Lower lobe of right lung (tissue), 2 donors: ENCODE data around the gene GPD2. TPM values are rescaled to one million over a fixed set of nuclear protein-coding genes. Genes with fewer than 3 reads are reported as not detected.

Source experiments
- ATAC-seq, 2 donors: fragments of 200-7000 bp; cut with Tn5 transposase; one replicate each; pipeline ENCODE4 v1.9.1; 2020 to 2022; ENCODE audit warnings: mild to moderate bottlenecking in 2 of 2, moderate library complexity in 2 of 2
- DNase-seq: peaks from one replicate; pipeline ENCODE4 v3.0.0-alpha.2; 2020
- H3K27ac ChIP-seq: fragments of 200-600 bp; one replicate; pipeline ENCODE4 v1.8.0; 2022
- H3K27me3 ChIP-seq: fragments of 200-600 bp; one replicate; pipeline ENCODE4 v1.8.0; 2022; ENCODE audit warnings: low read depth
- H3K36me3 ChIP-seq: fragments of 200-600 bp; one replicate; pipeline ENCODE4 v1.8.0; 2022; ENCODE audit warnings: mild to moderate bottlenecking
- H3K4me1 ChIP-seq: fragments of 200-600 bp; one replicate; pipeline ENCODE4 v1.8.0; 2022
- H3K4me3 ChIP-seq: fragments of 200-600 bp; one replicate; pipeline ENCODE4 v1.8.0; 2022; ENCODE audit warnings: mild to moderate bottlenecking
- H3K9me3 ChIP-seq: fragments of 200-600 bp; one replicate; pipeline ENCODE4 v1.8.0; 2022
- CTCF ChIP-seq: fragments of 200-600 bp; IDR thresholded peaks from one replicate; pipeline ENCODE4 v1.8.0; 2022; ENCODE audit warnings: antibody characterized with exemption, mild to moderate bottlenecking
- intact Hi-C: fragments of 100-400 bp; cut with DNase I; formaldehyde crosslinking; loops from one replicate; pipeline ENCODE4 v1.11.0; 2022
- total RNA-seq: library from RNA; stranded (reverse); fragmentation: NEBNext Ultra II Directional; extraction: Animal tissue kit (Norgen Biotek cat#: 25700); gene quantifications from one replicate; pipeline ENCODE4 v1.2.1, GENCODE V29; 2021
- donor health status: DM: no; HTN: yes; CAD: no; lungs with severe emphysema.

Gene GPD2
- total RNA-seq, 1 donor from 2014 or later, result 50.4 TPM

- intact Hi-C loops, result no loop called here
- TF ChIP-seq CTCF, result no peak
- no peak for DNase-seq
- Histone ChIP-seq H3K27me3 (no peaks in the 10 kb centered on the region), H3K36me3 (no peaks in the 10 kb centered on the region), H3K4me3 (no peak overlapping the region), H3K4me1 (no peaks in the 10 kb centered on the region), H3K9me3 (no peaks in the 10 kb centered on the region), H3K27ac (no peak overlapping the region)
- no peak for ATAC-seq
Measured at GRCh38 chr2:156411835-156412234, 24.3 kb upstream of the GPD2 start.

- Histone ChIP-seq H3K9me3 (no peaks in the 10 kb centered on the region), H3K4me1 (no peaks in the 10 kb centered on the region), H3K27ac (no peak overlapping the region), H3K27me3 (no peaks in the 10 kb centered on the region), H3K4me3 (no peak overlapping the region), H3K36me3 (no peaks in the 10 kb centered on the region)
- no peak for TF ChIP-seq CTCF
- ATAC-seq, result no peak
- DNase-seq, result no peak
- intact Hi-C loops, result no loop called here
Measured at GRCh38 chr2:156421851-156422250, 14.3 kb upstream of the GPD2 start.

GRCh38 chr2:156423674-156424282, 12.4 kb upstream of the GPD2 start:
- DNase-seq (no peak), ATAC-seq (no peak)
- H3K27me3 ChIP-seq, result no peaks in the 10 kb centered on the region

GRCh38 chr2:156427074-156427473, 9.1 kb upstream of the GPD2 start:
- Histone ChIP-seq H3K4me1 (peaks cover 18% of the 10 kb centered on the region), H3K36me3 (no peaks in the 10 kb centered on the region), H3K27ac (no peak overlapping the region), H3K4me3 (no peak overlapping the region), H3K9me3 (no peaks in the 10 kb centered on the region), H3K27me3 (no peaks in the 10 kb centered on the region)
- no peak for TF ChIP-seq CTCF
- intact Hi-C loops, result no loop called here
- no peak for DNase-seq
- no peak for ATAC-seq

More at GRCh38 chr2:156423674-156424282, 12.4 kb upstream of the GPD2 start:
- intact Hi-C loops, result no loop called here
- Histone ChIP-seq H3K4me1 (no peaks in the 10 kb centered on the region), H3K4me3 (no peak overlapping the region), H3K9me3 (no peaks in the 10 kb centered on the region), H3K27ac (no peak overlapping the region), H3K36me3 (no peaks in the 10 kb centered on the region)
- TF ChIP-seq CTCF, result no peak

GRCh38 chr2:156429211-156429610, 7.0 kb upstream of the GPD2 start:
- TF ChIP-seq CTCF, result no peak
- ATAC-seq (no peak), DNase-seq (no peak)
- H3K4me3 ChIP-seq, result no peak overlapping the region
- H3K9me3 ChIP-seq, result no peaks in the 10 kb centered on the region
- H3K36me3 ChIP-seq, result no peaks in the 10 kb centered on the region
- peaks cover 18% of the 10 kb centered on the region for H3K4me1 ChIP-seq
- no peak overlapping the region for H3K27ac ChIP-seq
- no peaks in the 10 kb centered on the region for H3K27me3 ChIP-seq
- intact Hi-C loops, result no loop called here
